GM12891 (cell line): ENCODE results near the gene ZNF679.
"Not testable (repeated sequence)": the region's sequence is repeated elsewhere in the genome, so short reads cannot be mapped to it uniquely, and the experiment has no call there.

Experiments used
- POLR2A ChIP-seq: IDR thresholded peaks from 2 replicates; pipeline ENCODE4 v1.6.1; 2011; ENCODE audit warnings: low read depth, low read length, control low read depth
- POLR2AphosphoS5 ChIP-seq: IDR thresholded peaks from 2 replicates; pipeline ENCODE4 v1.6.1; 2011; ENCODE audit warnings: low read depth, low read length, control low read depth
- TAF1 ChIP-seq: IDR thresholded peaks from 2 replicates; pipeline ENCODE4 v1.6.1; 2011; ENCODE audit warnings: low read depth, low read length, control low read depth

DNA sequence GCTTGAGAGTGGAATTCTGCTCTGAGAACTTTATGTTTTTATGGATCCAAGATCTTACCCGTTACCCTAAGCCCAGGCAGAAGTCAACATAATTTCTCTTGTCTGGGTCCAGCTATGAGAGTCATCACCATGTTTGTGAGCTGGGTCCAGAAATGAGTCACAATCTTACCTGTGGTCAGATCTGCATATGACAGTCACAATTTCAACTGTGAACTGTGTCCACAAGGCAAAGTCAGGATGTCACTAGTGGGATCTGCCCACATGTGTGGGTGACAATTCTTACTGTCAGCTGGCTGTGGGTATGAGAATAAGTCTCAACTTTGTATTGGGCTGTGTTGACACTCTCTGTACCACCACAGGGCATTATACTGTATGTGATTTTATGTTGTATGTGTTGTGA lies 69.1 kb downstream of the ZNF679 start:
- TF ChIP-seq POLR2A, POLR2AphosphoS5, TAF1: not testable (repeated sequence)
